ENCODE measurements around the gene CASZ1. TPM values are rescaled to one million over a fixed set of nuclear protein-coding genes. Genes with fewer than 3 reads are reported as not detected.

The CASZ1 gene
- total RNA-seq, 1 donor from 2014 or later, result 4.0 TPM

GRCh38 chr1:10658396-10659066 is 137.9 kb downstream of the CASZ1 start:
- no peak for TF ChIP-seq EZH2 (IDR thresholded peaks at IDR 0.05; ENCODE audit: insufficient read depth, low read length)
- TF ChIP-seq CTCF (IDR thresholded peaks at IDR 0.05; ENCODE audit: insufficient read depth, low read depth, low read length), result no peak
- no peak overlapping the region for H3K9ac ChIP-seq (ENCODE audit: low read length)
- no peak overlapping the region for H3K27ac ChIP-seq (ENCODE audit: low read depth, low read length)
- Mint-ChIP-seq H3K4me3 (ENCODE audit: unreplicated experiment) (no peak overlapping the region), H3K9me3 (ENCODE audit: unreplicated experiment) (no peaks in the 10 kb centered on the region), H3K27ac (ENCODE audit: unreplicated experiment) (no peak overlapping the region), H3K4me1 (ENCODE audit: low read depth, unreplicated experiment) (no peaks in the 10 kb centered on the region), H3K36me3 (ENCODE audit: low read depth, unreplicated experiment) (peaks cover 2% of the 10 kb centered on the region), H3K27me3 (ENCODE audit: low read depth, unreplicated experiment) (peaks cover 13% of the 10 kb centered on the region)
- no peaks in the 10 kb centered on the region for H3K9me3 ChIP-seq (ENCODE audit: insufficient read depth, low read depth, low read length)
- H3K36me3 ChIP-seq (ENCODE audit: insufficient read depth, low read length), result no peaks in the 10 kb centered on the region
- H4K20me1 ChIP-seq (ENCODE audit: insufficient read depth, low read length), result peaks cover 6% of the 10 kb centered on the region
- H3K79me2 ChIP-seq (ENCODE audit: insufficient read depth, low read length), result no peaks in the 10 kb centered on the region
- H3K4me2 ChIP-seq (ENCODE audit: low read length), result no peak overlapping the region
- H3K4me3 ChIP-seq (ENCODE audit: insufficient read depth, low read depth, low read length), result no peak overlapping the region
- no peaks in the 10 kb centered on the region for H3K4me1 ChIP-seq (ENCODE audit: insufficient read depth, low read length)
- H3K27me3 ChIP-seq (ENCODE audit: insufficient read depth, low read length), result no peaks in the 10 kb centered on the region
- DNase-seq (ENCODE audit: low read depth) (no peak), FAIRE-seq (no peak)
- H2AFZ ChIP-seq (ENCODE audit: low read depth, low read length), result no peak overlapping the region

GRCh38 chr1:10657088-10657847 is 139.2 kb downstream of the CASZ1 start:
- Mint-ChIP-seq H3K27me3 (ENCODE audit: low read depth, unreplicated experiment) (peaks cover 13% of the 10 kb centered on the region), H3K4me3 (ENCODE audit: unreplicated experiment) (no peak overlapping the region), H3K4me1 (ENCODE audit: low read depth, unreplicated experiment) (no peaks in the 10 kb centered on the region), H3K27ac (ENCODE audit: unreplicated experiment) (no peak overlapping the region), H3K9me3 (ENCODE audit: unreplicated experiment) (no peaks in the 10 kb centered on the region), H3K36me3 (ENCODE audit: low read depth, unreplicated experiment) (peaks cover 2% of the 10 kb centered on the region)
- DNase-seq (ENCODE audit: low read depth) (no peak), FAIRE-seq (no peak)
- Histone ChIP-seq H3K9ac (ENCODE audit: low read length) (no peak overlapping the region), H3K4me3 (ENCODE audit: insufficient read depth, low read depth, low read length) (no peak overlapping the region), H3K27ac (ENCODE audit: low read depth, low read length) (no peak overlapping the region), H3K36me3 (ENCODE audit: insufficient read depth, low read length) (no peaks in the 10 kb centered on the region), H2AFZ (ENCODE audit: low read depth, low read length) (no peak overlapping the region), H3K9me3 (ENCODE audit: insufficient read depth, low read depth, low read length) (no peaks in the 10 kb centered on the region), H3K79me2 (ENCODE audit: insufficient read depth, low read length) (no peaks in the 10 kb centered on the region), H3K27me3 (ENCODE audit: insufficient read depth, low read length) (no peaks in the 10 kb centered on the region), H3K4me1 (ENCODE audit: insufficient read depth, low read length) (no peaks in the 10 kb centered on the region), H3K4me2 (ENCODE audit: low read length) (no peak overlapping the region), H4K20me1 (ENCODE audit: insufficient read depth, low read length) (peaks cover 5% of the 10 kb centered on the region)
- TF ChIP-seq CTCF (IDR thresholded peaks at IDR 0.05; ENCODE audit: insufficient read depth, low read depth, low read length) (no peak), EZH2 (IDR thresholded peaks at IDR 0.05; ENCODE audit: insufficient read depth, low read length) (no peak)

GRCh38 chr1:10656431-10656830 is 140.0 kb downstream of the CASZ1 start:
- no peaks in the 10 kb centered on the region for H3K9me3 ChIP-seq (ENCODE audit: insufficient read depth, low read depth, low read length)
- H3K27me3 ChIP-seq (ENCODE audit: insufficient read depth, low read length), result no peaks in the 10 kb centered on the region
- no peak for DNase-seq (ENCODE audit: low read depth)
- Mint-ChIP-seq H3K4me1 (ENCODE audit: low read depth, unreplicated experiment) (no peaks in the 10 kb centered on the region), H3K27me3 (ENCODE audit: low read depth, unreplicated experiment) (peaks cover 13% of the 10 kb centered on the region), H3K4me3 (ENCODE audit: unreplicated experiment) (no peak overlapping the region), H3K36me3 (ENCODE audit: low read depth, unreplicated experiment) (peaks cover 2% of the 10 kb centered on the region), H3K9me3 (ENCODE audit: unreplicated experiment) (no peaks in the 10 kb centered on the region), H3K27ac (ENCODE audit: unreplicated experiment) (no peak overlapping the region)
- FAIRE-seq, result no peak
- no peaks in the 10 kb centered on the region for H3K36me3 ChIP-seq (ENCODE audit: insufficient read depth, low read length)
- H2AFZ ChIP-seq (ENCODE audit: low read depth, low read length), result no peak overlapping the region
- no peak overlapping the region for H3K4me3 ChIP-seq (ENCODE audit: insufficient read depth, low read depth, low read length)
- H3K79me2 ChIP-seq (ENCODE audit: insufficient read depth, low read length), result no peaks in the 10 kb centered on the region
- H3K9ac ChIP-seq (ENCODE audit: low read length), result no peak overlapping the region
- no peaks in the 10 kb centered on the region for H4K20me1 ChIP-seq (ENCODE audit: insufficient read depth, low read length)
- H3K4me1 ChIP-seq (ENCODE audit: insufficient read depth, low read length), result no peaks in the 10 kb centered on the region
- TF ChIP-seq EZH2 (IDR thresholded peaks at IDR 0.05; ENCODE audit: insufficient read depth, low read length) (no peak), CTCF (IDR thresholded peaks at IDR 0.05; ENCODE audit: insufficient read depth, low read depth, low read length) (no peak)
- H3K27ac ChIP-seq (ENCODE audit: low read depth, low read length), result no peak overlapping the region
- H3K4me2 ChIP-seq (ENCODE audit: low read length), result no peak overlapping the region
